ENCODE measurements around the gene PAN3.

Gene PAN3

GRCh38 chr13:28185256-28185655 lies 46.9 kb downstream of the PAN3 start:
- DNase-seq (ENCODE audit: extremely low spot score), result no peak
- CTCF ChIA-PET, result no interaction called here
- TF ChIP-seq BHLHE40 (IDR thresholded peaks at IDR 0.05; ENCODE audit: borderline replicate concordance) (no peak), LEF1 (IDR thresholded peaks at IDR 0.05; ENCODE audit: borderline replicate concordance) (no peak), HDGF (IDR thresholded peaks at IDR 0.05; ENCODE audit: borderline replicate concordance) (no peak), FOXA1 (IDR thresholded peaks at IDR 0.05) (no peak), FOXM1 (IDR thresholded peaks at IDR 0.05; ENCODE audit: borderline replicate concordance) (no peak), TARDBP (IDR thresholded peaks at IDR 0.05) (no peak), CTBP1 (IDR thresholded peaks at IDR 0.05; ENCODE audit: borderline replicate concordance) (no peak), FOXK2 (IDR thresholded peaks at IDR 0.05) (no peak), ZNF384 (IDR thresholded peaks at IDR 0.05) (no peak), SUZ12 (IDR thresholded peaks at IDR 0.05) (no peak), PKNOX1 (IDR thresholded peaks at IDR 0.05) (no peak), L3MBTL2 (conservative IDR thresholded peaks at IDR 0.05) (no peak), ELF4 (IDR thresholded peaks at IDR 0.05) (no peak), ARNT (IDR thresholded peaks at IDR 0.05) (no peak), SP1 (IDR thresholded peaks at IDR 0.05) (no peak)
- POLR2A ChIA-PET, result no interaction called here

GRCh38 chr13:28199089-28199488 lies 60.7 kb downstream of the PAN3 start:
- ChIA-PET CTCF (no interaction called here), POLR2A (no interaction called here)
- DNase-seq (ENCODE audit: extremely low spot score), result peak; percentile 9
- TF ChIP-seq PKNOX1 (IDR thresholded peaks at IDR 0.05) (no peak), ZNF384 (IDR thresholded peaks at IDR 0.05) (no peak), TARDBP (IDR thresholded peaks at IDR 0.05) (no peak), ELF4 (IDR thresholded peaks at IDR 0.05) (no peak), ARNT (IDR thresholded peaks at IDR 0.05) (no peak)

- ChIA-PET POLR2A (no interaction called here), CTCF (no interaction called here)
- TF ChIP-seq FOXM1 (IDR thresholded peaks at IDR 0.05; ENCODE audit: borderline replicate concordance), result no peak
- no peak for TF ChIP-seq LEF1 (IDR thresholded peaks at IDR 0.05; ENCODE audit: borderline replicate concordance)
- TF ChIP-seq HDGF (IDR thresholded peaks at IDR 0.05; ENCODE audit: borderline replicate concordance), result no peak
- no peak for TF ChIP-seq SUZ12 (IDR thresholded peaks at IDR 0.05)
- no peak for TF ChIP-seq CTBP1 (IDR thresholded peaks at IDR 0.05; ENCODE audit: borderline replicate concordance)
- no peak for TF ChIP-seq TARDBP (IDR thresholded peaks at IDR 0.05)
- TF ChIP-seq NFRKB (IDR thresholded peaks at IDR 0.05), result no peak
- TF ChIP-seq BHLHE40 (IDR thresholded peaks at IDR 0.05; ENCODE audit: borderline replicate concordance), result no peak
- no peak for TF ChIP-seq FOXK2 (IDR thresholded peaks at IDR 0.05)
- no peak for TF ChIP-seq FOXA1 (IDR thresholded peaks at IDR 0.05)
- no peak for TF ChIP-seq L3MBTL2 (conservative IDR thresholded peaks at IDR 0.05)
- no peak for TF ChIP-seq SP1 (IDR thresholded peaks at IDR 0.05)
- TF ChIP-seq PKNOX1 (IDR thresholded peaks at IDR 0.05), result no peak
- TF ChIP-seq ELF4 (IDR thresholded peaks at IDR 0.05), result no peak
- no peak for TF ChIP-seq ARNT (IDR thresholded peaks at IDR 0.05)
- DNase-seq (ENCODE audit: extremely low spot score), result no peak
Observed at GRCh38 chr13:28204043-28204442, 65.7 kb downstream of the PAN3 start.

- TF ChIP-seq L3MBTL2 (conservative IDR thresholded peaks at IDR 0.05), result no peak
- TF ChIP-seq FOXK2 (IDR thresholded peaks at IDR 0.05), result no peak
- CTCF ChIA-PET, result no interaction called here
- DNase-seq (ENCODE audit: extremely low spot score), result no peak
- POLR2A ChIA-PET, result no interaction called here
Observed at GRCh38 chr13:28204690-28205443, 66.5 kb downstream of the PAN3 start.

- TF ChIP-seq FOXM1 (IDR thresholded peaks at IDR 0.05; ENCODE audit: borderline replicate concordance), result no peak
- TF ChIP-seq ARNT (IDR thresholded peaks at IDR 0.05), result no peak
- TF ChIP-seq SUZ12 (IDR thresholded peaks at IDR 0.05), result no peak
- TF ChIP-seq NFRKB (IDR thresholded peaks at IDR 0.05), result no peak
- no peak for TF ChIP-seq SP1 (IDR thresholded peaks at IDR 0.05)
- no peak for TF ChIP-seq TARDBP (IDR thresholded peaks at IDR 0.05)
- no peak for TF ChIP-seq FOXA1 (IDR thresholded peaks at IDR 0.05)
- no peak for TF ChIP-seq ZNF384 (IDR thresholded peaks at IDR 0.05)
- no peak for TF ChIP-seq FOXK2 (IDR thresholded peaks at IDR 0.05)
- no peak for TF ChIP-seq LEF1 (IDR thresholded peaks at IDR 0.05; ENCODE audit: borderline replicate concordance)
- no peak for TF ChIP-seq BHLHE40 (IDR thresholded peaks at IDR 0.05; ENCODE audit: borderline replicate concordance)
- no peak for TF ChIP-seq PKNOX1 (IDR thresholded peaks at IDR 0.05)
- TF ChIP-seq ELF4 (IDR thresholded peaks at IDR 0.05), result no peak
- no peak for TF ChIP-seq HDGF (IDR thresholded peaks at IDR 0.05; ENCODE audit: borderline replicate concordance)
- TF ChIP-seq CTBP1 (IDR thresholded peaks at IDR 0.05; ENCODE audit: borderline replicate concordance), result no peak
- no peak for TF ChIP-seq L3MBTL2 (conservative IDR thresholded peaks at IDR 0.05)
- POLR2A ChIA-PET, result no interaction called here
- DNase-seq (ENCODE audit: extremely low spot score), result no peak
- CTCF ChIA-PET, result no interaction called here
Observed at GRCh38 chr13:28218679-28219078, 80.3 kb downstream of the PAN3 start.
